ENCODE measurements around the gene TERT.

DNA sequence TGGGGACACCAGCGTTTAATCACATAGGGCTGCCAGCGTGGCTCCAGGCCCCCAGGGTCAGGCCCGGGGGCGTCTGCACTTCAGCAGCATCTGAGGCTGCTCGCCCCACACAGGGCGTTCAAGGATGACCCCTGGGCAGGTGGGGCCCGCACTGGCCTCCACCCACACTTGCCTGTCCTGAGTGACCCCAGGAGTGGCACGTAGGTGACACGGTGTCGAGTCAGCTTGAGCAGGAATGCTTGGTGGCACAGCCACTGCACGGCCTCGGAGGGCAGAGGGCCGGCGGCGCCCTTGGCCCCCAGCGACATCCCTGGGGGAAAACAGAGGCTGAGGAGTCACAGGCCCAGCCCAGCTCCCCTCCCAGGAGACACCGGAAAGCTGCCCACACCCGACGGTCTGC lies 40.7 kb downstream of the TERT start:
- TF ChIP-seq, protein P1, sequence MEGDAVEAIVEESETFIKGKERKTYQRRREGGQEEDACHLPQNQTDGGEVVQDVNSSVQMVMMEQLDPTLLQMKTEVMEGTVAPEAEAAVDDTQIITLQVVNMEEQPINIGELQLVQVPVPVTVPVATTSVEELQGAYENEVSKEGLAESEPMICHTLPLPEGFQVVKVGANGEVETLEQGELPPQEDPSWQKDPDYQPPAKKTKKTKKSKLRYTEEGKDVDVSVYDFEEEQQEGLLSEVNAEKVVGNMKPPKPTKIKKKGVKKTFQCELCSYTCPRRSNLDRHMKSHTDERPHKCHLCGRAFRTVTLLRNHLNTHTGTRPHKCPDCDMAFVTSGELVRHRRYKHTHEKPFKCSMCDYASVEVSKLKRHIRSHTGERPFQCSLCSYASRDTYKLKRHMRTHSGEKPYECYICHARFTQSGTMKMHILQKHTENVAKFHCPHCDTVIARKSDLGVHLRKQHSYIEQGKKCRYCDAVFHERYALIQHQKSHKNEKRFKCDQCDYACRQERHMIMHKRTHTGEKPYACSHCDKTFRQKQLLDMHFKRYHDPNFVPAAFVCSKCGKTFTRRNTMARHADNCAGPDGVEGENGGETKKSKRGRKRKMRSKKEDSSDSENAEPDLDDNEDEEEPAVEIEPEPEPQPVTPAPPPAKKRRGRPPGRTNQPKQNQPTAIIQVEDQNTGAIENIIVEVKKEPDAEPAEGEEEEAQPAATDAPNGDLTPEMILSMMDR (IDR thresholded peaks at IDR 0.05), result no peak
- no peak for TF ChIP-seq POLR2A (IDR thresholded peaks at IDR 0.05)
